ENCODE measurements around the gene ARPC3. TPM values are rescaled to one million over a fixed set of nuclear protein-coding genes. Genes with fewer than 3 reads are reported as not detected.
A peak's percentile ranks its signal among the peaks of the same experiment; 100 is the strongest.
"Not testable (repeated sequence)": the region's sequence is repeated elsewhere in the genome, so short reads cannot be mapped to it uniquely, and the experiment has no call there.

ARPC3 gene
- total RNA-seq, 2 experiments from 2014 or later = 279 to 311 TPM

- intact Hi-C loops (cut with micrococcal nuclease); H3K4me1 Mint-ChIP-seq (ENCODE audit: low read depth); H3K27ac Mint-ChIP-seq; H3K4me3 Mint-ChIP-seq; H3K9me3 Mint-ChIP-seq; H3K36me3 Mint-ChIP-seq (ENCODE audit: low read depth); DNase-seq; CTCF ChIA-PET; H3K27me3 Mint-ChIP-seq (ENCODE audit: low read depth): not testable (repeated sequence)
These were observed 40.1 kb downstream of the ARPC3 start for GRCh38 chr12:110410086-110410485.

DNA sequence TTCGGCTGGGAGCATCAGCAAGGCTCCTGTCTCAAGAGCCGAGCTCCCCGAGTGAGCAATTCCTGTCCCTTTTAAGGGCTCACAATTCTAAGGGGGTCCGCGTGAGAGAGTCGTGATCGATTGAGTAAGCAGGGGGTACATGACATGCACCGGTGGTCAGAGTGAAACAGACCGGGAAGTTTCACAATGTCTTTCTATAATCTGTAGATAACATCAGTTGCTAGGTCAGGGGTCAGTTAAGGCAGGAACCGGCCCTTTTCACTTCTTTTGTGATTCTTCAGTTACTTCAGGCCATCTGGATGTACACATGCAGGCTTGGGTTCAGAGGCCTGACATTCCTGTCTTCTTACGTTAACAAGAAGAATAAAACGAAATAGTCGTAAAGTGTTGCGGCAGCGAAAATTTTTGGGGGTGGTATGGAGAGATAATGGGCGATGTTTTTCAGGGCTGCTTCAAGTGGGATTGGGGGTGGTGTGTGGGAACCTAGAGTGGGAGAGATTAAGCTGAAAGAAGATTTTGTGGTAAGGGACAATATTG is 44.9 kb downstream of the ARPC3 start:
- H3K4me3 Mint-ChIP-seq; H3K27ac Mint-ChIP-seq; H3K27me3 Mint-ChIP-seq (ENCODE audit: low read depth); DNase-seq; H3K9me3 Mint-ChIP-seq; intact Hi-C loops (cut with micrococcal nuclease): not testable (repeated sequence)
- H3K36me3 Mint-ChIP-seq (ENCODE audit: low read depth) = peaks cover 11% of the 10 kb centered on the region
- H3K4me1 Mint-ChIP-seq (ENCODE audit: low read depth) = peaks cover 20% of the 10 kb centered on the region
- CTCF ChIA-PET = interaction anchor here (0.7 to 1.2 kb wide), 2 partner anchors 26 to 197 kb away, joined by 4 to 6 read pairs; no protein-coding TSS in a partner anchor

GRCh38 chr12:110403976-110404682 is 46.0 kb downstream of the ARPC3 start:
- intact Hi-C loops (cut with micrococcal nuclease) = loop anchor here (1.0 kb wide), 5 partner anchors 27 to 123 kb away; partner anchors contain the start of genes ARPC3, ATP2A2, FAM216A and GPN3
- peak overlapping the region; percentile 99 for H3K27ac Mint-ChIP-seq

GRCh38 chr12:110403146-110403975 is 46.8 kb downstream of the ARPC3 start, which contains the start of gene ANAPC7:
TSS of gene ANAPC7 (minus strand) at chr12:110403708. CDS start at chr12:110403627, 81 bp downstream.
- CTCF ChIA-PET = interaction anchor here (1.0 kb wide), 1 partner anchor 28 kb away, joined by 5 read pairs; no protein-coding TSS in a partner anchor
- peak within 1 kb of the TSS; percentile 98 for H3K4me3 Mint-ChIP-seq

More at GRCh38 chr12:110403976-110404682, 46.0 kb downstream of the ARPC3 start:
- Mint-ChIP-seq H3K27me3 (ENCODE audit: low read depth) (no peaks in the 10 kb centered on the region), H3K4me3 (peak overlapping the region; percentile 98), H3K36me3 (ENCODE audit: low read depth) (peaks cover 14% of the 10 kb centered on the region), H3K4me1 (ENCODE audit: low read depth) (peaks cover 27% of the 10 kb centered on the region), H3K9me3 (no peaks in the 10 kb centered on the region)
- peak; percentile 83 for DNase-seq
- CTCF ChIA-PET = interaction anchor here (1.2 kb wide), 1 partner anchor 27 kb away, joined by 6 read pairs; no protein-coding TSS in a partner anchor

More at GRCh38 chr12:110403146-110403975, 46.8 kb downstream of the ARPC3 start, which contains the start of gene ANAPC7:
- Mint-ChIP-seq H3K4me1 (ENCODE audit: low read depth) (peaks cover 27% of the 10 kb centered on the region), H3K36me3 (ENCODE audit: low read depth) (peaks cover 14% of the 10 kb centered on the region), H3K9me3 (no peaks in the 10 kb centered on the region), H3K27ac (peak within 1 kb of the TSS; percentile 99), H3K27me3 (ENCODE audit: low read depth) (no peaks in the 10 kb centered on the region)
- intact Hi-C loops (cut with micrococcal nuclease) = loop anchor here (1.0 kb wide), 5 partner anchors 28 to 122 kb away; partner anchors contain the start of genes ARPC3, ATP2A2, FAM216A and GPN3
- peak; percentile 92 for DNase-seq

Other genes starting within 250 kb of the ARPC3 start
- gene ATP2A2, start 169.1 kb downstream of the ARPC3 start, total RNA-seq = 10 to 100 TPM; 95.5 to 98.6 TPM
- 10 to 100 TPM; 51.2 to 61.2 TPM for gene ANAPC7, start 46.6 kb downstream of the ARPC3 start, total RNA-seq
- 10 to 100 TPM; 58.2 to 59.8 TPM for gene GPN3, start 17.9 kb upstream of the ARPC3 start, total RNA-seq
- 10 to 100 TPM; 37.0 to 39.5 TPM for gene FAM216A, start 18.5 kb upstream of the ARPC3 start, total RNA-seq
- 10 to 100 TPM; 76.6 to 81.8 TPM for gene VPS29, start 51.8 kb upstream of the ARPC3 start, total RNA-seq
- 1 to 10 TPM; 1.1 to 1.5 TPM for gene RAD9B, start 52.0 kb upstream of the ARPC3 start, total RNA-seq
- 10 to 100 TPM; 41.1 to 43.2 TPM for gene PPTC7, start 133.0 kb upstream of the ARPC3 start, total RNA-seq
- gene TCTN1, start 163.8 kb upstream of the ARPC3 start, total RNA-seq = 1 to 10 TPM; 5.2 to 5.8 TPM
- gene HVCN1, start 238.8 kb upstream of the ARPC3 start, total RNA-seq = 1 to 10 TPM; 2.6 to 3.1 TPM

All from activated naive CD4-positive, alpha-beta T cell treated with anti-CD3 and anti-CD28 coated beads for 36 hours (primary cell).